Bone marrow (tissue), 2 donors: ENCODE data around the gene PXT1.
"Not testable (repeated sequence)": the region's sequence is repeated elsewhere in the genome, so short reads cannot be mapped to it uniquely, and the experiment has no call there.

ENCODE experiments used
- DNase-seq, 2 donors: peaks; one replicate each; lab custom pipeline; 2025; lab: John Stamatoyannopoulos, UW

Gene PXT1

GRCh38 chr6:36443471-36444428 lies 1.1 kb upstream of the PXT1 start:
- peak in 1 of 2 donors; percentile 25 for DNase-seq

- DNase-seq, result no peak
These were observed 467 bp downstream of the PXT1 start for GRCh38 chr6:36442103-36442670.

GRCh38 chr6:36441307-36441894 lies 1.3 kb downstream of the PXT1 start:
- DNase-seq, result peak; percentile 68 to 93

- DNase-seq, result no peak
These were observed 6.2 kb downstream of the PXT1 start for GRCh38 chr6:36436466-36436865.

GRCh38 chr6:36432151-36432671 lies 10.4 kb downstream of the PXT1 start:
- no peak for DNase-seq

GRCh38 chr6:36431197-36431596 lies 11.5 kb downstream of the PXT1 start:
- DNase-seq, result no peak

- DNase-seq, result no peak
These were observed 12.3 kb downstream of the PXT1 start for GRCh38 chr6:36430351-36430750.

- DNase-seq, result no peak
These were observed 13.7 kb downstream of the PXT1 start for GRCh38 chr6:36428911-36429310.

GRCh38 chr6:36426622-36427021 lies 16.0 kb downstream of the PXT1 start:
- no peak for DNase-seq

- DNase-seq, result peak; percentile 91 to 97
These were observed 19.4 kb downstream of the PXT1 start for GRCh38 chr6:36423101-36423824.

- no peak for DNase-seq
These were observed 19.9 kb downstream of the PXT1 start for GRCh38 chr6:36422714-36423100.

GRCh38 chr6:36419310-36419709 lies 23.3 kb downstream of the PXT1 start:
- no peak for DNase-seq

GRCh38 chr6:36418558-36418957 lies 24.1 kb downstream of the PXT1 start:
- no peak for DNase-seq

GRCh38 chr6:36414481-36414880 lies 28.2 kb downstream of the PXT1 start:
- DNase-seq, result no peak

GRCh38 chr6:36413489-36414480 lies 28.9 kb downstream of the PXT1 start:
- DNase-seq, result no peak

- DNase-seq, result not testable (repeated sequence)
These were observed 32.9 kb downstream of the PXT1 start for GRCh38 chr6:36409718-36410117.

GRCh38 chr6:36404164-36404563 lies 38.5 kb downstream of the PXT1 start:
- DNase-seq, result no peak

- DNase-seq, result no peak
These were observed 40.2 kb downstream of the PXT1 start for GRCh38 chr6:36402481-36402880.

GRCh38 chr6:36399970-36400369 lies 42.7 kb downstream of the PXT1 start:
- no peak for DNase-seq

- no peak for DNase-seq
These were observed 50.0 kb downstream of the PXT1 start for GRCh38 chr6:36392621-36393020.

- no peak for DNase-seq
These were observed 53.3 kb downstream of the PXT1 start for GRCh38 chr6:36389353-36389752.
